HG03139 (cell line): ENCODE data around the gene C1orf74.

ENCODE experiments used
- ATAC-seq: cut with Tn5 transposase; IDR thresholded peaks from one replicate; pipeline ENCODE4 v1.9.1; 2021; ENCODE audit not compliant: unreplicated experiment

The C1orf74 gene

GRCh38 chr1:209784265-209785169, at the start of gene C1orf74:
TSS of gene C1orf74 (minus strand) at chr1:209784559. CDS start at chr1:209783634, 925 bp downstream.
- ATAC-seq = peak; percentile 99

- no peak for ATAC-seq
These were observed 47.3 kb upstream of the C1orf74 start for GRCh38 chr1:209831615-209832014.

- no peak for ATAC-seq
These were observed 46.4 kb upstream of the C1orf74 start for GRCh38 chr1:209830722-209831121.

GRCh38 chr1:209829716-209830115, 45.4 kb upstream of the C1orf74 start:
- no peak for ATAC-seq

- ATAC-seq = peak; percentile 94
These were observed 43.3 kb upstream of the C1orf74 start, which contains the start of gene UTP25 for GRCh38 chr1:209827384-209828262. TSS of gene UTP25 (plus strand) at chr1:209827972. CDS start at chr1:209828064, 92 bp downstream.

GRCh38 chr1:209825591-209826434, 41.5 kb upstream of the C1orf74 start:
- ATAC-seq = no peak

- ATAC-seq = no peak
These were observed 39.0 kb upstream of the C1orf74 start for GRCh38 chr1:209823143-209824041.

- ATAC-seq = no peak
These were observed 38.3 kb upstream of the C1orf74 start for GRCh38 chr1:209822706-209823105.

- no peak for ATAC-seq
These were observed 36.6 kb upstream of the C1orf74 start for GRCh38 chr1:209820986-209821385.

GRCh38 chr1:209819058-209819457, 34.7 kb upstream of the C1orf74 start:
- no peak for ATAC-seq

- no peak for ATAC-seq
These were observed 33.3 kb upstream of the C1orf74 start for GRCh38 chr1:209817691-209818090.

GRCh38 chr1:209816923-209817322, 32.6 kb upstream of the C1orf74 start:
- ATAC-seq = no peak

- ATAC-seq = no peak
These were observed 31.6 kb upstream of the C1orf74 start for GRCh38 chr1:209815931-209816341.

GRCh38 chr1:209815490-209815889, 31.1 kb upstream of the C1orf74 start:
- no peak for ATAC-seq

GRCh38 chr1:209813902-209814301, 29.5 kb upstream of the C1orf74 start:
- ATAC-seq = no peak

GRCh38 chr1:209810783-209811182, 26.4 kb upstream of the C1orf74 start:
- ATAC-seq = no peak

GRCh38 chr1:209809611-209810010, 25.3 kb upstream of the C1orf74 start:
- no peak for ATAC-seq

GRCh38 chr1:209808059-209808581, 23.8 kb upstream of the C1orf74 start:
- ATAC-seq = no peak

GRCh38 chr1:209807509-209807908, 23.1 kb upstream of the C1orf74 start:
- no peak for ATAC-seq
